Measurements from ENCODE around the gene RSPH10B. TPM values are rescaled to one million over a fixed set of nuclear protein-coding genes. Genes with fewer than 3 reads are reported as not detected.

Gene RSPH10B
- total and polyA plus RNA-seq, 2 of the 8 experiments (the other 6 are each of a cell fraction or from before 2014, with no cell fraction given) = 0.17 to 0.45 TPM

- TF ChIP-seq CTCF (IDR thresholded peaks at IDR 0.05; ENCODE audit: control extremely low read depth in 1 of 3, insufficient read depth in 1 of 3, low read depth in 1 of 3, low read length in 3 of 3) (no peak), RAD21 (IDR thresholded peaks at IDR 0.05 in 1 of 2, conservative IDR thresholded peaks at IDR 0.05 in 1 of 2; ENCODE audit: low read depth in 2 of 2, low read length in 2 of 2) (no peak), POU5F1 (IDR thresholded peaks at IDR 0.05; ENCODE audit: low read depth, low read length) (no peak), HDAC6 (IDR thresholded peaks at IDR 0.05; ENCODE audit: low read depth, low read length) (no peak), SP2 (IDR thresholded peaks at IDR 0.05; ENCODE audit: low read length) (peak; percentile 27; the same call in 1 of the 2 replicates), ATF3 (IDR thresholded peaks at IDR 0.05; ENCODE audit: insufficient read depth, low read depth, low read length) (no peak), SIRT6 (IDR thresholded peaks at IDR 0.05; ENCODE audit: low read length) (no peak), TCF12 (IDR thresholded peaks at IDR 0.05; ENCODE audit: low read depth, low read length) (no peak), TAF1 (IDR thresholded peaks at IDR 0.05; ENCODE audit: low read depth, low read length) (peak; percentile 86), RFX5 (IDR thresholded peaks at IDR 0.05; ENCODE audit: borderline replicate concordance, low read depth, low read length) (peak; percentile 30; the same call in 1 of the 2 replicates), SIN3A (conservative IDR thresholded peaks at IDR 0.05 in 1 of 2, IDR thresholded peaks at IDR 0.05 in 1 of 2; ENCODE audit: low read depth in 1 of 2, low read length in 2 of 2) (peak in 1 of 2 experiments; percentile 69; a peak in 2 of 4 replicates), KDM1A (IDR thresholded peaks at IDR 0.05; ENCODE audit: borderline replicate concordance, low read length) (no peak), GTF2F1 (IDR thresholded peaks at IDR 0.05; ENCODE audit: borderline replicate concordance, low read depth, low read length) (peak; percentile 84), RXRA (IDR thresholded peaks at IDR 0.05; ENCODE audit: insufficient read depth, low read depth, low read length) (no peak), GABPA (IDR thresholded peaks at IDR 0.05; ENCODE audit: borderline replicate concordance, insufficient read depth, low read length) (no peak), ASH2L (IDR thresholded peaks at IDR 0.05; ENCODE audit: low read length) (no peak), MAX (IDR thresholded peaks at IDR 0.05) (peak; percentile 98), CBX5 (IDR thresholded peaks at IDR 0.05; ENCODE audit: low read depth, low read length) (no peak), E2F6 (IDR thresholded peaks at IDR 0.05) (peak; percentile 88)
Observed at GRCh38 chr7:6008668-6009611, 38.5 kb upstream of the RSPH10B start, which contains the start of the genes AIMP2 and PMS2 (continued).
